WTC11 (cell line): ENCODE measurements around the gene SLC47A2. TPM values are rescaled to one million over a fixed set of nuclear protein-coding genes. Genes with fewer than 3 reads are reported as not detected.

Experiments used
- ATAC-seq: fragments of 200-7000 bp; cut with Tn5 transposase; 2 replicates; pipeline ENCODE4 v1.10.0; 2021; ENCODE audit warnings: mild to moderate bottlenecking, moderate library complexity
- CTCF ChIA-PET: fragments of 300-600 bp; sonication (Branson Sonifier 250); formaldehyde crosslinking; loops from one replicate; lab custom pipeline; 2021; ENCODE audit warnings: antibody characterized with exemption; lab: Charles Lee
- POLR2A ChIA-PET: fragments of 350-600 bp; sonication (Branson Sonifier 250); formaldehyde crosslinking; loops from one replicate; lab custom pipeline; 2021; ENCODE audit warnings: antibody characterized with exemption; lab: Charles Lee
- DNase-seq: peaks from one replicate; pipeline ENCODE4 v3.0.0; 2021; ENCODE audit warnings: low spot score
- H3K27ac Mint-ChIP-seq: 2 replicates; pipeline ENCODE4 v1.8.0; 2021; ENCODE audit warnings: mixed read lengths
- H3K27me3 Mint-ChIP-seq: 2 replicates; pipeline ENCODE4 v1.8.0; 2021; ENCODE audit warnings: low read depth, mild to moderate bottlenecking, moderate library complexity, mixed read lengths
- H3K36me3 Mint-ChIP-seq: 2 replicates; pipeline ENCODE4 v1.8.0; 2021; ENCODE audit warnings: mixed read lengths
- H3K4me1 Mint-ChIP-seq: 2 replicates; pipeline ENCODE4 v1.8.0; 2022; ENCODE audit warnings: mixed read lengths
- H3K4me3 Mint-ChIP-seq: 2 replicates; pipeline ENCODE4 v1.8.0; 2021; ENCODE audit warnings: mild to moderate bottlenecking, moderate library complexity, mixed read lengths
- H3K9me3 Mint-ChIP-seq: 2 replicates; pipeline ENCODE4 v1.8.0; 2021; ENCODE audit warnings: mixed read lengths
- ATF3 ChIP-seq: sonication (generic); formaldehyde crosslinking; conservative IDR thresholded peaks from 2 replicates; pipeline ENCODE4 v1.8.1; 2022; ENCODE audit warnings: mild to moderate bottlenecking, missing genetic modification reagents
- CBFB ChIP-seq: sonication (generic); formaldehyde crosslinking; IDR thresholded peaks from 2 replicates; pipeline ENCODE4 v1.8.1; 2022; ENCODE audit warnings: mild to moderate bottlenecking, low read depth, missing genetic modification reagents
- ETV6 ChIP-seq: sonication (generic); formaldehyde crosslinking; IDR thresholded peaks from 2 replicates; pipeline ENCODE4 v1.8.1; 2022; ENCODE audit warnings: mild to moderate bottlenecking, missing genetic modification reagents
- FOXK1 ChIP-seq: sonication (generic); formaldehyde crosslinking; IDR thresholded peaks from 2 replicates; pipeline ENCODE4 v1.8.0; 2022; ENCODE audit warnings: mild to moderate bottlenecking, moderate library complexity, missing genetic modification reagents
- HMGA2 ChIP-seq: fragments of 250-450 bp; sonication (Bioruptor Pico); IDR thresholded peaks from 2 replicates; pipeline ENCODE4 v1.4.0; 2021; ENCODE audit warnings: mild to moderate bottlenecking, moderate library complexity
- KAT7 ChIP-seq: sonication (generic); formaldehyde crosslinking; IDR thresholded peaks from 2 replicates; pipeline ENCODE4 v1.8.1; 2023; ENCODE audit warnings: missing genetic modification reagents, mild to moderate bottlenecking, borderline replicate concordance
- MAX ChIP-seq: sonication (generic); formaldehyde crosslinking; IDR thresholded peaks from 2 replicates; pipeline ENCODE4 v1.8.0; 2022; ENCODE audit warnings: mild to moderate bottlenecking, missing genetic modification reagents
- NFATC4 ChIP-seq: fragments of 250-450 bp; sonication (Bioruptor Pico); IDR thresholded peaks from 2 replicates; pipeline ENCODE4 v1.9.0; 2021; ENCODE audit warnings: mild to moderate bottlenecking
- NFE2L1 ChIP-seq: sonication (generic); formaldehyde crosslinking; IDR thresholded peaks from 2 replicates; pipeline ENCODE4 v1.8.1; 2023; ENCODE audit warnings: missing genetic modification reagents
- NFYB ChIP-seq: sonication (generic); formaldehyde crosslinking; conservative IDR thresholded peaks from 2 replicates; pipeline ENCODE4 v1.8.0; 2022; ENCODE audit warnings: low read depth, missing genetic modification reagents
- SMAD3 ChIP-seq: sonication (generic); formaldehyde crosslinking; IDR thresholded peaks from 2 replicates; pipeline ENCODE4 v1.8.0; 2022; ENCODE audit warnings: missing genetic modification reagents, mild to moderate bottlenecking, borderline replicate concordance
- SMAD4 ChIP-seq: sonication (generic); formaldehyde crosslinking; IDR thresholded peaks from 2 replicates; pipeline ENCODE4 v1.8.0; 2022; ENCODE audit warnings: mild to moderate bottlenecking, missing genetic modification reagents
- SP1 ChIP-seq: sonication (generic); formaldehyde crosslinking; conservative IDR thresholded peaks from 2 replicates; pipeline ENCODE4 v1.8.1; 2022; ENCODE audit warnings: missing genetic modification reagents
- TP53 ChIP-seq: sonication (generic); formaldehyde crosslinking; IDR thresholded peaks from 2 replicates; pipeline ENCODE4 v1.8.1; 2023; ENCODE audit warnings: mild to moderate bottlenecking, missing genetic modification reagents
- ZBTB21 ChIP-seq: sonication (generic); formaldehyde crosslinking; IDR thresholded peaks from 2 replicates; pipeline ENCODE4 v1.8.1; 2023; ENCODE audit warnings: mild to moderate bottlenecking, missing genetic modification reagents, borderline replicate concordance
- ZMAT4 ChIP-seq: fragments of 250-450 bp; sonication (Bioruptor Pico); IDR thresholded peaks from 2 replicates; pipeline ENCODE4 v1.9.0; 2021; ENCODE audit warnings: mild to moderate bottlenecking
- ZNF138 ChIP-seq: sonication (generic); formaldehyde crosslinking; conservative IDR thresholded peaks from 2 replicates; pipeline ENCODE4 v1.8.1; 2022; ENCODE audit warnings: mild to moderate bottlenecking, moderate library complexity, missing genetic modification reagents
- total RNA-seq: library from RNA; stranded (reverse); gene quantifications from 3 replicates; pipeline ENCODE4 v1.2.3, GENCODE V29; 2021
- TF ChIP-seq, protein P1 (sequence below): fragments of 200-600 bp; IDR thresholded peaks from 2 replicates; pipeline ENCODE4 v1.8.0; 2022; ENCODE audit warnings: antibody characterized with exemption
- TF ChIP-seq, protein P2 (sequence below): sonication (generic); formaldehyde crosslinking; IDR thresholded peaks from 2 replicates; pipeline ENCODE4 v1.8.1; 2023; ENCODE audit warnings: mild to moderate bottlenecking, missing genetic modification reagents, borderline replicate concordance
- TF ChIP-seq, protein P3 (sequence below): sonication (generic); formaldehyde crosslinking; IDR thresholded peaks from 2 replicates; pipeline ENCODE4 v1.8.1; 2023; ENCODE audit warnings: mild to moderate bottlenecking, missing genetic modification reagents, moderate library complexity
- TF ChIP-seq, protein P4 (sequence below): sonication (generic); formaldehyde crosslinking; IDR thresholded peaks from 2 replicates; pipeline ENCODE4 v1.8.0; 2023; ENCODE audit warnings: mild to moderate bottlenecking, missing genetic modification reagents
- TF ChIP-seq, protein P5 (sequence below): sonication (generic); formaldehyde crosslinking; IDR thresholded peaks from 2 replicates; pipeline ENCODE4 v1.8.1; 2023; ENCODE audit warnings: mild to moderate bottlenecking, missing genetic modification reagents, moderate library complexity

SLC47A2 gene
- total RNA-seq, 1 experiment from 2014 or later = not detected

DNA sequence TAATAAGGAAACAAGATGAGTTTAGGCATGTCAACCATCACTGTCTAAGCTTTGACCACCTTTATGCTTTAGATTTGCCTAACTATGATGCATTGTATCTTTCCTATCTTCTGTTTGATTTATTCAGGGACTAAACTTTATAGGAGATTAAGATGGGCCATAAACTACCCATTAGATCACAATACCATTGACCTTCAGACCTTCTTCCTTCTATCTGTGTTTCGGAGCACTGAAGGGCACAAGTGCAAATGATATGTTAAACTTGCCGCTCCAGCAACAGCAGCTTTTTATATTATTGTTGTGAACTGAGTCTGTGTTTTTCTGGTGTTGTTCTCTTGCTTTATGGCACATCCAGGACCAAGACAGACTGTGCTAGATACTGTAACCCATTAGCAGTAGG lies 84.5 kb downstream of the SLC47A2 start:
- POLR2A ChIA-PET = no interaction called here
- no peak for DNase-seq
- H3K9me3 Mint-ChIP-seq = peaks cover 5% of the 10 kb centered on the region; the same call in 1 of the 2 replicates
- no peaks in the 10 kb centered on the region for H3K4me1 Mint-ChIP-seq
- no peaks in the 10 kb centered on the region; the same call in 1 of the 2 replicates for H3K27me3 Mint-ChIP-seq
- no peak overlapping the region for H3K27ac Mint-ChIP-seq
- TF ChIP-seq ETV6 (CRISPR knock-in tag) = no peak
- TF ChIP-seq, protein P1, sequence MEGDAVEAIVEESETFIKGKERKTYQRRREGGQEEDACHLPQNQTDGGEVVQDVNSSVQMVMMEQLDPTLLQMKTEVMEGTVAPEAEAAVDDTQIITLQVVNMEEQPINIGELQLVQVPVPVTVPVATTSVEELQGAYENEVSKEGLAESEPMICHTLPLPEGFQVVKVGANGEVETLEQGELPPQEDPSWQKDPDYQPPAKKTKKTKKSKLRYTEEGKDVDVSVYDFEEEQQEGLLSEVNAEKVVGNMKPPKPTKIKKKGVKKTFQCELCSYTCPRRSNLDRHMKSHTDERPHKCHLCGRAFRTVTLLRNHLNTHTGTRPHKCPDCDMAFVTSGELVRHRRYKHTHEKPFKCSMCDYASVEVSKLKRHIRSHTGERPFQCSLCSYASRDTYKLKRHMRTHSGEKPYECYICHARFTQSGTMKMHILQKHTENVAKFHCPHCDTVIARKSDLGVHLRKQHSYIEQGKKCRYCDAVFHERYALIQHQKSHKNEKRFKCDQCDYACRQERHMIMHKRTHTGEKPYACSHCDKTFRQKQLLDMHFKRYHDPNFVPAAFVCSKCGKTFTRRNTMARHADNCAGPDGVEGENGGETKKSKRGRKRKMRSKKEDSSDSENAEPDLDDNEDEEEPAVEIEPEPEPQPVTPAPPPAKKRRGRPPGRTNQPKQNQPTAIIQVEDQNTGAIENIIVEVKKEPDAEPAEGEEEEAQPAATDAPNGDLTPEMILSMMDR = no peak
- TF ChIP-seq TP53 = no peak
- TF ChIP-seq, protein P2, sequence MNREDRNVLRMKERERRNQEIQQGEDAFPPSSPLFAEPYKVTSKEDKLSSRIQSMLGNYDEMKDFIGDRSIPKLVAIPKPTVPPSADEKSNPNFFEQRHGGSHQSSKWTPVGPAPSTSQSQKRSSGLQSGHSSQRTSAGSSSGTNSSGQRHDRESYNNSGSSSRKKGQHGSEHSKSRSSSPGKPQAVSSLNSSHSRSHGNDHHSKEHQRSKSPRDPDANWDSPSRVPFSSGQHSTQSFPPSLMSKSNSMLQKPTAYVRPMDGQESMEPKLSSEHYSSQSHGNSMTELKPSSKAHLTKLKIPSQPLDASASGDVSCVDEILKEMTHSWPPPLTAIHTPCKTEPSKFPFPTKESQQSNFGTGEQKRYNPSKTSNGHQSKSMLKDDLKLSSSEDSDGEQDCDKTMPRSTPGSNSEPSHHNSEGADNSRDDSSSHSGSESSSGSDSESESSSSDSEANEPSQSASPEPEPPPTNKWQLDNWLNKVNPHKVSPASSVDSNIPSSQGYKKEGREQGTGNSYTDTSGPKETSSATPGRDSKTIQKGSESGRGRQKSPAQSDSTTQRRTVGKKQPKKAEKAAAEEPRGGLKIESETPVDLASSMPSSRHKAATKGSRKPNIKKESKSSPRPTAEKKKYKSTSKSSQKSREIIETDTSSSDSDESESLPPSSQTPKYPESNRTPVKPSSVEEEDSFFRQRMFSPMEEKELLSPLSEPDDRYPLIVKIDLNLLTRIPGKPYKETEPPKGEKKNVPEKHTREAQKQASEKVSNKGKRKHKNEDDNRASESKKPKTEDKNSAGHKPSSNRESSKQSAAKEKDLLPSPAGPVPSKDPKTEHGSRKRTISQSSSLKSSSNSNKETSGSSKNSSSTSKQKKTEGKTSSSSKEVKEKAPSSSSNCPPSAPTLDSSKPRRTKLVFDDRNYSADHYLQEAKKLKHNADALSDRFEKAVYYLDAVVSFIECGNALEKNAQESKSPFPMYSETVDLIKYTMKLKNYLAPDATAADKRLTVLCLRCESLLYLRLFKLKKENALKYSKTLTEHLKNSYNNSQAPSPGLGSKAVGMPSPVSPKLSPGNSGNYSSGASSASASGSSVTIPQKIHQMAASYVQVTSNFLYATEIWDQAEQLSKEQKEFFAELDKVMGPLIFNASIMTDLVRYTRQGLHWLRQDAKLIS (CRISPR knock-in tag) = no peak
- TF ChIP-seq ZBTB21 (CRISPR knock-in tag) = no peak
- TF ChIP-seq CBFB (CRISPR knock-in tag) = no peak
- TF ChIP-seq, protein P3, sequence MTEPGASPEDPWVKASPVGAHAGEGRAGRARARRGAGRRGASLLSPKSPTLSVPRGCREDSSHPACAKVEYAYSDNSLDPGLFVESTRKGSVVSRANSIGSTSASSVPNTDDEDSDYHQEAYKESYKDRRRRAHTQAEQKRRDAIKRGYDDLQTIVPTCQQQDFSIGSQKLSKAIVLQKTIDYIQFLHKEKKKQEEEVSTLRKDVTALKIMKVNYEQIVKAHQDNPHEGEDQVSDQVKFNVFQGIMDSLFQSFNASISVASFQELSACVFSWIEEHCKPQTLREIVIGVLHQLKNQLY (CRISPR knock-in tag) = no peak
- no peak for ATAC-seq
- CTCF ChIA-PET = no interaction called here
- H3K4me3 Mint-ChIP-seq = no peak overlapping the region
- H3K36me3 Mint-ChIP-seq = 0 out of 2 replicates have a peak, but pooled peaks cover 3% of the 10 kb centered on the region

- no peak for TF ChIP-seq NFYB (CRISPR knock-in tag)
- no peak for TF ChIP-seq ZNF138 (CRISPR knock-in tag)
- TF ChIP-seq NFATC4 (CRISPR knock-in tag) = no peak
- no peak for TF ChIP-seq KAT7 (CRISPR knock-in tag)
- TF ChIP-seq SMAD4 (CRISPR knock-in tag) = no peak
- no peak for TF ChIP-seq ATF3 (CRISPR knock-in tag)
- TF ChIP-seq HMGA2 (CRISPR knock-in tag) = no peak
- no peak for TF ChIP-seq SP1
- TF ChIP-seq NFE2L1 (CRISPR knock-in tag) = no peak
- TF ChIP-seq ZBTB21 (CRISPR knock-in tag) = no peak
- TF ChIP-seq, protein P4, sequence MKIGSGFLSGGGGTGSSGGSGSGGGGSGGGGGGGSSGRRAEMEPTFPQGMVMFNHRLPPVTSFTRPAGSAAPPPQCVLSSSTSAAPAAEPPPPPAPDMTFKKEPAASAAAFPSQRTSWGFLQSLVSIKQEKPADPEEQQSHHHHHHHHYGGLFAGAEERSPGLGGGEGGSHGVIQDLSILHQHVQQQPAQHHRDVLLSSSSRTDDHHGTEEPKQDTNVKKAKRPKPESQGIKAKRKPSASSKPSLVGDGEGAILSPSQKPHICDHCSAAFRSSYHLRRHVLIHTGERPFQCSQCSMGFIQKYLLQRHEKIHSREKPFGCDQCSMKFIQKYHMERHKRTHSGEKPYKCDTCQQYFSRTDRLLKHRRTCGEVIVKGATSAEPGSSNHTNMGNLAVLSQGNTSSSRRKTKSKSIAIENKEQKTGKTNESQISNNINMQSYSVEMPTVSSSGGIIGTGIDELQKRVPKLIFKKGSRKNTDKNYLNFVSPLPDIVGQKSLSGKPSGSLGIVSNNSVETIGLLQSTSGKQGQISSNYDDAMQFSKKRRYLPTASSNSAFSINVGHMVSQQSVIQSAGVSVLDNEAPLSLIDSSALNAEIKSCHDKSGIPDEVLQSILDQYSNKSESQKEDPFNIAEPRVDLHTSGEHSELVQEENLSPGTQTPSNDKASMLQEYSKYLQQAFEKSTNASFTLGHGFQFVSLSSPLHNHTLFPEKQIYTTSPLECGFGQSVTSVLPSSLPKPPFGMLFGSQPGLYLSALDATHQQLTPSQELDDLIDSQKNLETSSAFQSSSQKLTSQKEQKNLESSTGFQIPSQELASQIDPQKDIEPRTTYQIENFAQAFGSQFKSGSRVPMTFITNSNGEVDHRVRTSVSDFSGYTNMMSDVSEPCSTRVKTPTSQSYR (CRISPR knock-in tag) = no peak
- TF ChIP-seq ZMAT4 (CRISPR knock-in tag) = no peak
- TF ChIP-seq FOXK1 (CRISPR knock-in tag) = no peak
- TF ChIP-seq MAX (CRISPR knock-in tag) = no peak
- no peak for TF ChIP-seq SMAD3 (CRISPR knock-in tag)
- TF ChIP-seq, protein P5, sequence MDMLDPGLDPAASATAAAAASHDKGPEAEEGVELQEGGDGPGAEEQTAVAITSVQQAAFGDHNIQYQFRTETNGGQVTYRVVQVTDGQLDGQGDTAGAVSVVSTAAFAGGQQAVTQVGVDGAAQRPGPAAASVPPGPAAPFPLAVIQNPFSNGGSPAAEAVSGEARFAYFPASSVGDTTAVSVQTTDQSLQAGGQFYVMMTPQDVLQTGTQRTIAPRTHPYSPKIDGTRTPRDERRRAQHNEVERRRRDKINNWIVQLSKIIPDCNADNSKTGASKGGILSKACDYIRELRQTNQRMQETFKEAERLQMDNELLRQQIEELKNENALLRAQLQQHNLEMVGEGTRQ (CRISPR knock-in tag) = no peak
- POLR2A ChIA-PET = interaction anchor here (0.6 kb wide), 1 partner anchor 143 kb away, joined by 3 read pairs; no protein-coding TSS in a partner anchor
Observed at GRCh38 chr17:19630661-19631060, 85.7 kb downstream of the SLC47A2 start.

More at GRCh38 chr17:19630661-19631060, 85.7 kb downstream of the SLC47A2 start:
- DNase-seq (no peak), ATAC-seq (no peak)
- peaks cover 4% of the 10 kb centered on the region; the same call in 1 of the 2 replicates for H3K9me3 Mint-ChIP-seq
- H3K4me3 Mint-ChIP-seq = no peak overlapping the region
- CTCF ChIA-PET = interaction anchor here (1.4 kb wide), 1 partner anchor 18 kb away, joined by 3 read pairs; the partner anchor contains the start of gene ALDH3A2
- no peaks in the 10 kb centered on the region; the same call in 1 of the 2 replicates for H3K27me3 Mint-ChIP-seq
- H3K36me3 Mint-ChIP-seq = 0 out of 2 replicates have a peak, but pooled peaks cover 3% of the 10 kb centered on the region
- H3K4me1 Mint-ChIP-seq = no peaks in the 10 kb centered on the region
- no peak overlapping the region for H3K27ac Mint-ChIP-seq
